WTC11 (cell line): ENCODE measurements around the gene CCDC74A.

ENCODE experiments used
- ATF6 ChIP-seq: sonication (generic); formaldehyde crosslinking; IDR thresholded peaks from 2 replicates; pipeline ENCODE4 v1.8.1; 2023; ENCODE audit warnings: mild to moderate bottlenecking, missing genetic modification reagents
- GABPB1 ChIP-seq: sonication (generic); formaldehyde crosslinking; IDR thresholded peaks from 2 replicates; pipeline ENCODE4 v1.8.1; 2023; ENCODE audit warnings: mild to moderate bottlenecking, missing genetic modification reagents
- ZBTB43 ChIP-seq: sonication (generic); formaldehyde crosslinking; IDR thresholded peaks from 2 replicates; pipeline ENCODE4 v1.8.1; 2023; ENCODE audit warnings: mild to moderate bottlenecking, missing genetic modification reagents
- ZNF121 ChIP-seq: sonication (generic); formaldehyde crosslinking; IDR thresholded peaks from 2 replicates; pipeline ENCODE4 v1.8.0; 2023; ENCODE audit warnings: missing genetic modification reagents
- TF ChIP-seq, protein P1 (sequence below): fragments of 200-600 bp; IDR thresholded peaks from 2 replicates; pipeline ENCODE4 v1.8.0; 2022; ENCODE audit warnings: antibody characterized with exemption
- TF ChIP-seq, protein P2 (sequence below): sonication (generic); formaldehyde crosslinking; IDR thresholded peaks from 2 replicates; pipeline ENCODE4 v1.8.0; 2022; ENCODE audit warnings: mild to moderate bottlenecking, missing genetic modification reagents

- no peak for TF ChIP-seq ATF6 (CRISPR knock-in tag)
- TF ChIP-seq, protein P1, sequence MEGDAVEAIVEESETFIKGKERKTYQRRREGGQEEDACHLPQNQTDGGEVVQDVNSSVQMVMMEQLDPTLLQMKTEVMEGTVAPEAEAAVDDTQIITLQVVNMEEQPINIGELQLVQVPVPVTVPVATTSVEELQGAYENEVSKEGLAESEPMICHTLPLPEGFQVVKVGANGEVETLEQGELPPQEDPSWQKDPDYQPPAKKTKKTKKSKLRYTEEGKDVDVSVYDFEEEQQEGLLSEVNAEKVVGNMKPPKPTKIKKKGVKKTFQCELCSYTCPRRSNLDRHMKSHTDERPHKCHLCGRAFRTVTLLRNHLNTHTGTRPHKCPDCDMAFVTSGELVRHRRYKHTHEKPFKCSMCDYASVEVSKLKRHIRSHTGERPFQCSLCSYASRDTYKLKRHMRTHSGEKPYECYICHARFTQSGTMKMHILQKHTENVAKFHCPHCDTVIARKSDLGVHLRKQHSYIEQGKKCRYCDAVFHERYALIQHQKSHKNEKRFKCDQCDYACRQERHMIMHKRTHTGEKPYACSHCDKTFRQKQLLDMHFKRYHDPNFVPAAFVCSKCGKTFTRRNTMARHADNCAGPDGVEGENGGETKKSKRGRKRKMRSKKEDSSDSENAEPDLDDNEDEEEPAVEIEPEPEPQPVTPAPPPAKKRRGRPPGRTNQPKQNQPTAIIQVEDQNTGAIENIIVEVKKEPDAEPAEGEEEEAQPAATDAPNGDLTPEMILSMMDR, result no peak
- TF ChIP-seq, protein P2, sequence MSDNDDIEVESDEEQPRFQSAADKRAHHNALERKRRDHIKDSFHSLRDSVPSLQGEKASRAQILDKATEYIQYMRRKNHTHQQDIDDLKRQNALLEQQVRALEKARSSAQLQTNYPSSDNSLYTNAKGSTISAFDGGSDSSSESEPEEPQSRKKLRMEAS (CRISPR knock-in tag), result no peak
- TF ChIP-seq ZBTB43 (CRISPR knock-in tag), result no peak
- TF ChIP-seq GABPB1, result no peak
- no peak for TF ChIP-seq ZNF121 (CRISPR knock-in tag)
Measured at GRCh38 chr2:131567891-131568290, 40.2 kb downstream of the CCDC74A start.
